Activated CD4-positive, alpha-beta T cell treated with anti-CD3 and anti-CD28 coated beads, Interleukin-2, Interleukin-6, amounts not matched to agents 100 ng/mL and 50 ng/mL, durations not matched to agents 16 hours and 8 hours (primary cell): Measurements from ENCODE around the gene IFRD1.

Experiments
- DNase-seq: peaks from one replicate; pipeline ENCODE4 v3.0.0-alpha.2; 2020

IFRD1 gene, protein sequence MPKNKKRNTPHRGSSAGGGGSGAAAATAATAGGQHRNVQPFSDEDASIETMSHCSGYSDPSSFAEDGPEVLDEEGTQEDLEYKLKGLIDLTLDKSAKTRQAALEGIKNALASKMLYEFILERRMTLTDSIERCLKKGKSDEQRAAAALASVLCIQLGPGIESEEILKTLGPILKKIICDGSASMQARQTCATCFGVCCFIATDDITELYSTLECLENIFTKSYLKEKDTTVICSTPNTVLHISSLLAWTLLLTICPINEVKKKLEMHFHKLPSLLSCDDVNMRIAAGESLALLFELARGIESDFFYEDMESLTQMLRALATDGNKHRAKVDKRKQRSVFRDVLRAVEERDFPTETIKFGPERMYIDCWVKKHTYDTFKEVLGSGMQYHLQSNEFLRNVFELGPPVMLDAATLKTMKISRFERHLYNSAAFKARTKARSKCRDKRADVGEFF

DNA sequence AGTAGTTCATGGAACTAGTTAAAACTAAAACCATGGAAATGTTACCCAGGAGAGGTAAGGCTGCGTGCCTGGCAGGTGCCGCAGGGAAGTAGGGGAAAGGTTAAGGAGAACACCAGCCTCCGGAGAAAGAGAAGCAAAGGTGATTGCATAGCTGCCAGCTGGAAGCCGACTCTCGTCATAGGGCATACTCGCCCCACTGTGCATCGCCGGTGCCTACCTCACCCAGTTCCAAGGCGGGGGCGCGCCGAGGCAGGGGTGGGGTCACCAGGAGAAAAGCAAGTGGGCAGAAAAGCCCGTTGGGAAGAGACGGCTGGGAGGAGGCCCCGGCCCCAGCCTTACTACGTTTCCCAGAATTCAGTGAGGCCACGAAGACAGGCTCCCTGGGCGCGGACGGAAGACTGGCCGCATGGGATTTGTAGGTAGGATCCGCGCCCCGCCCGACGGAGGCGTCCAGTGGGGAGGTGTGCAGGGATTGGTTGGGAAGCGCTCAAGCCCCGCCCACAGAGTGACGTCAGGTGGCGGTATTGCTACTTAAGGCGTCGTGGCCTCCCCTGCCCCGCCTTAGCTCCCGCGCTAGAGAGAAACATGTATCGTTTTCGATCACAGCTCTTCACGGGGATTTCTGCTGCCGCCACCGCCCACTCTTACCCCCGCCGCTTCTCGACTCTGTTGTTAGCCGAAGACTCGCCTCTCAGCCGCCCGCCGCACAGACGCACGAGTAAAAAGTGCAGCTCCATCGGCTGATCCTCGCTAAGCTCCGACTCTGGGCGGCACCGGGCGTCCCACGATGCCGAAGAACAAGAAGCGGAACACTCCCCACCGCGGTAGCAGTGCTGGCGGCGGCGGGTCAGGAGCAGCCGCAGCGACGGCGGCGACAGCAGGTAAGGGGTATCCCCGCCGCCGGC, at the start of gene IFRD1:
Gene IFRD1, plus strand, starts transcription at position 559 of the 905 bp plus-strand sequence. Its CDS starts 229 bp downstream, at position 788.
- DNase-seq: peak; percentile 98

DNA sequence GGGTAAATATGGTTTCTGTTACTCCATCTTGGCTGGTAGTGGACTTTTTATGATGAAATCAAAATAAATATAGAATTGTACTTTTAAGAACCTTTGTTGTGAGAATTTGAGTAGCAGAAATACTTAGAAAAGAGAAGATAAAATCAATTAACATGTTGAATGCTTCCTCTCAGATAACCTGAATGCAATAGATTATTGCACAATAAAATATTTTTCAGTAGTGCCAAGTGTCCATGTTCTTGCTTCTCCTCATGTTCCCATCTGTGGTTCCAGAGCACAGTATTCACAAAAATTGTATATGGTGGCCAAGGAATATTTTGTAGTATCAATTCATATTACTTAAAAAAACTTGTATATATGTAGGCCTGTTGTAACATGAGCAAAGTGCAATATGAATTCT, 45.9 kb upstream of the IFRD1 start:
- DNase-seq: no peak

DNA sequence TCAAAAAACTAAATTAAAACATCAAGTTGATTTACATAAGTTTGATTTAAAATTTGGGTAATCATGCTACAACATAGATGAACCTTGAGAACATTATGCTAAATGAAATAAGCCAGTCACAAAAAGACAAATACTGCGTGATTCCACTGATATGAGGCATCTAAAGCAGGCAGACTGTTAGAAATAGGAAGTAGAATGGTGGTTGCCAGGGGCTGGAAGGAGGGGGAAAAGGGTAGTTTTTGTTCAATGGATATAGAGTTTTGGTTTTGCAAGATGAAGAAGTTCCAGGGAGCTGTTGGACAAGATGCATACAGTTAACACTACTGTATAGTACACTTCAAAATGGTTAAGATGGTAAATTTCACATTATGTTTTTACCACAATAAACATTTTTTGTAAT, 45.0 kb upstream of the IFRD1 start:
- DNase-seq: no peak

DNA sequence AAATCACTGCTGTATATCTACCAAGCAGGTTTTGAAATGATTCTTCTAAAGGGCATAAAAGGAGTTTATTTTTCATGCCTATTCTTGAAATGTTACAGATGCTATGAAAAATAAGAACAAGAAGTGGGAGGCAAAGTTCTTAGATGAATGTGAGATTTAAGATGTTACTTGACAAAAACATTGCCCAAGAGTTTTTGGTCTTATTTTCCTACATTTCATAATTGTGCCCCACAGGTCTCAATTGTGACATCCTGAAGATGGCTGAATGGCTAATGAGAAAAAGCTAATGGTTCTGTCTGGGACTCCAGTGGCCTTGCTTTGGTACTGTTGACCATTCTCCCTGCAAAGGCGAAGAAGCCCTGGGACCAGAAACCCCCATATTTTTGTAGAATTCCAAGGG, 43.0 kb upstream of the IFRD1 start:
- DNase-seq: no peak

DNA sequence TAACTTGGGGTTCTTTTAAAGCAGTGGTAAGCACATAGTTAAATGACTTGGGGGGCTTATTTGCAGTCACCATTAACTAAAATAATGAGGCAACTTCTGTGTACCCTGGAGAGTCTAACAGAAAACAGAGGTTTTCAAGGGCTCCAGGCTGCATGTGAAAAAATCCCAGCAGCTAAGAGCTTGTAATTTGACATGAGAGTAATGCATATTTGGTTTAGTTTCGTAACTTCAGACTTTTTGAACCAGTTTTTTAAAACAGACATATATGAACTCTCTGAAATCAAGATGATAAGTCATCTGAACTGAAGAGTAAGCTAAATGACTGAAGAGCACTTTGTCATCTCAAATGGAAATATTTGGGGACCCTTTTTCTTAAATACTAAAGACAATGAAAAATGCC, 40.2 kb upstream of the IFRD1 start:
- no peak for DNase-seq

DNA sequence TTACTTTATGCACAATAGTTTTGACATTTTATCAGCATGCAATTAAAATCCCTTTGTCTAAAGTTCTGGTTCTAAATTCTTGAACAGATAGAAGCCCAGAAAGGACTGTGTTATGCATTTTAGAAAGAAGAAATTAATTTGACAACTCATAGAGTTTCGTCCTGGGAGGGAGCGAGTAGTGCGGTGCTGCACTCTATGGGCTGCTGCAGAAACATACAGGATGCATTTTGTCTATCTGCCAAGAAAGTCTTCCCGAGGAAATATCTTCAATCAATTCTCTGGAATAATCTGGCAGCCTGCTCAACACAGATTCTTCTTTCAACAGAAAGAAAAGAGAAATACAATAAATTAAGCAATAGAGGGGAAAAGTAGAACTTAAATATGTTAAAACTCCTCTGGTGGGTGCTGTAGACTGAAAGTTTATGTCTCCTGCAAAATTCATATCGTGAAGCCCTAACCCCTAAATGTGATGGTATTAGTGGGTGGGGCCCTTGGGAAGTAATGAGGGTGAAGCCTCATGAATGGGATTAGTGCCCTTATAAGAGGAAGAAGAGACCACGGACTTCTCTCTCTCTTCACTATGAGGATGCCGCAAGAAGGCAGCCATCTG, 39.0 kb upstream of the IFRD1 start:
- no peak for DNase-seq

DNA sequence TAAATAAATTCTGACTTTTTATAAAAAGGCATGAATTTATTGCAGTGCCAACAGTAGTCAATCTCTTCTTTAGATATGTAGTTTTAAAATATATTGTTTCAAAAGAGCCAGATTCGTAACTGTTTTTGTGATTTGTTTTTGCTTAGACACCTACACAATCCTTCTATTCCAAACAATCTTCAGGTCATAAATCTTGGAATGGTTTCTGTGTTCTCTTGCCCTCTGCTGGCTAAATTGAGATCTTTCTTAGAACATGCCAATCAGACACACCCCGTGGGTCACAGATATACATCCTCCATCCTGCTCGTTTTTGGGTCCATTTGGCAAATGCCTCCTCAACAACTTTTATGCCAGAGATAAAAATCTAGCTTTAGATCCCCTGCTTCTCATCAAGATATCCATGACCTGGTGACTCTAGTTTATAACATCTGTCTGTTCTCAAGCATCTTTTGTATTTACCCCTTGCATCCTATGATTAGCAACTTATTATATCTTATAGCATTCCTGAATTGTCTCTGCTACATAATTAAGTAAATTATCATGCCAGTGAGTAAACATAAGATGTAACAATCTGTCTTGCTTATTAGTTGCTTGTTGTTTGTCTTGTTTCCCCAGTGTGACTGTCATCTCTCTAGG, 35.3 kb upstream of the IFRD1 start:
- peak; percentile 23 for DNase-seq

DNA sequence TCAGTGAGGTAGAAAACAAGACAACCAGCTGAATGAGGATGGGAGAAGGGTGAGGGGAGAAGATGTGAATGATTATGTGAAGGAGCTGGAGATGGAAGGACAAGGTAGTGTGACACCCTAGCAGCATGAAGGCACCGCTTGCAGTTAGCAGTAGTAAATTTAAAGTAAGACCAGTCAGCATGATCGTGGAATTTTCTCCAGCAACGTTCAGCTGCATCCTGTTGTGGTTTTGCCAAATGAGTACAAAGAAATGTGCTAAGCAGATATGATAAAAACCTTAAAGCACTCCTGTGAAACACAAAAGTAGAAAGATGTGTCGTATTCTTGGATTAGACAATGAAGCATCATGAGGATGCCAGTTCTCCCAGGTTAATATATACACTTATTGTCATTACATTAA, 34.1 kb upstream of the IFRD1 start:
- DNase-seq: no peak

DNA sequence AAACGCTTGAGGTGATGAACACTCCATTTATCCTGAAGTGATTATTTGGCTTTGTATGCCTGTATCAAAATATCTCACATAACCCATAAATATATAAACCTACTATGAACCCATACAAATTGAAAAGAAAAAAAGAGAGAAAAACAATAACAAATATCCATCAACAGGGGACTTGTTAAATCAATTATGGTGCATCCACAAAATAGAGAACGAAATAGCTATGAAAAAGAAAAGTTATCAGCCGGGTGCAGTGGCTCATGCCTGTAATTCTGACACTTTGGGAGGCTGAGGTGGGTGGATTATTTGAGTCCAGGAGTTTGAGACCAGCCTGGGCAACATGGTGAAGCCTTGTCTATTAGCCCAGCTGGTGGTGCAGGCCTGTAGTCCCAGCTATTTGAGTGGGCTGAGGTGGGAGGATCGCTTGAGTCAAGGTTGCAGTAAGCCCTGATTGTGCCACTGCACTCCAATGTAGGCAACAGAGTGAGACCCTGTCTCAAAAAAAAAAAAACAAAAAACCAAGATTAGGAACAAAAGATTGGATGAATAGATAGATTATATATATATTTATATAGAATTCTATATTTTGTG, 30.6 kb upstream of the IFRD1 start:
- DNase-seq: no peak

DNA sequence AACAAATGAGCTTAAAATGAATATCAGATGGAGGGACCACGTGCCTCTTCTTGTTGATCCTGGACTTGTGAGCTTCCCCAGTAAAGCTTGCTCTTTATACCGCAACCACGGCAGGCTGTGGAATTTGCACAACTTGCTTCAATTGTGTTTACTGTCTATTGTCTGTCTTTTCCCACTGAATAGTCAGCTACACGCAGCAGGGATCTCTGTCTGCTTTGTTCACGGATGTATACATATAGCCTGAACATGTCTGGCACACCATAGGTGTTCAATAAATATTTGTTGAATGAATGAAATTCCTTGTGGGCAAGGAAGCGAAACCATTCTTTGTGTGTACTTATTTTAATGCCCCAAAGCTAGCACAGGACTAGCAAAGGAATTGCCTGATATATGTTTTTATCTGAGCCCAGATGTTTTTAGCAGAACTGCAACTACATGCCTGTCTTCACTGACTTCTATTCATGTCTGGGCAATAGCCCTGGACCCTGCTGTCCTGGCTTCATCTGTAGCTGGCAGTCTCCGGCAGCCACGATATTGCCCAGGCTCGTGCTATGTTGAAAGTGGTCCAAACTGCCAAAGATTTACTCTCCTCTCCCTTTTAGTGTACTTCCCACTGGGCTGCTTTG, 29.9 kb upstream of the IFRD1 start:
- DNase-seq: no peak

DNA sequence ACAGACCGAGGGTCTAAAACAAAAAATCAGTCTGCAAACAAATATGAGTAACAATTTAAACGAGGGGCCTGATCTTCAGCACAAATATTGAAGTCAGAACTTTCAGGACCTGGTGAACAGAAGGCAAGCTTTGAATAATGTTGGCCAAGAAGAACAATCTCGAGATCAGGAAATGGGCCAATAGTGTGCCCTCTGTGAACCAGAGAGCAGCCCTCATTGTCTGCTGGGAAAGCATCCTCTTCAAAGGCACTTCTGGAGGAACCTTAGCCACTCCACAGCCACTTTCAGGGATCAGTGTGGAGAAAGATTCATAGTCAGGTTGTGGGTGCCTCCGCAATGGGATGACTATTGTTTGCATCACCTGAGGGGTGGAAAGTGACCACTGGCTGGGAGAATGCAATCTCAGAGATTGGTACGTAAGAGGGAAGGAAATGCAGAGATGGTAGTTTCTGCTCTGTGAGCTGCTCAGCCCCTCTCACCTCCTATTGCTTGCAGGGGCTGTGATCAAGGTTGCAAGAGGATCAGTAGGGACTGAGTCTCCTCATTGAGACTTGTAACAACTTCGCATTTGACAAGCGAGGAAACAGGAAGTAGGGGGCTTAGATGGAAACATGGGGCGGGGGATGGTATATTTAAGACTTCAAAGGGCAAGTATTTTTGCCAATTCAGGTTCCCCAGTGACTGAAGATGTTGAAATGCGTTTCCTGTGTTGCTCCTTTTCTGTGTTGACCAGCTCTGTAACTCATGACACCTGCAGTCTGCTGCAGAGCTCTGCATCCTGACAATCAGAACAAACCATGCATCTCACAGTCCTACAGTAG, 28.4 kb upstream of the IFRD1 start:
- DNase-seq: peak; percentile 16

DNA sequence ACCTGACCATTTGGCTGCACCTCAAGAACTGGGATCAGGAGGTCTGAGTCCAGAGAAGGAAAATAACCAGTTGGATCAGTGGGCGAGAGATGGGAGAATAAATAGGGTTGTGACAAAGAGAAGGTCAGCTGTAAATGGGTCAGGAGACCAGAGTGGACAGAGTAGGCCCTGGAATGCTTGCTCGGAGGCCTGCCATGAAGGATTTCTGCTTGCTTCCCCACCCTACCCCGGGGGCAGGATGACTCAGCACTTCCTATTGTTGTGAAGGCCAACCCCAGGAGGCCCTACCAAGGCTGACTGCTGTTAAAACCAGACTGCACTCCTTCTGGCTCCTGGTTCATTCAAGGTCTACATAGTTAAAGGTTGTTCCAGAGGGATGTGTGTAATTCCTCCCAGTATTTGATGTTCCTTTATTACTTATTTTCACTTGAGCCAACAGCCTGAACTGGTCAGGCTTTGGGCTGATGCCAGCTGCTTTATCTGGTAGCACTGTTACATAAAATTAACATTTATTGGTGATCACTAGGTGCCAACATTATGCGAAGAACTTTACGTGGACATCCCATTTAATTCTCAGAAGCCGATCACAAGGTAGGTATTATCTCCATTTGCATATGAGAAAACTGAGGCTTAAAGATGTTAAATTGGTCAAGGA, 27.3 kb upstream of the IFRD1 start:
- DNase-seq: peak; percentile 33

DNA sequence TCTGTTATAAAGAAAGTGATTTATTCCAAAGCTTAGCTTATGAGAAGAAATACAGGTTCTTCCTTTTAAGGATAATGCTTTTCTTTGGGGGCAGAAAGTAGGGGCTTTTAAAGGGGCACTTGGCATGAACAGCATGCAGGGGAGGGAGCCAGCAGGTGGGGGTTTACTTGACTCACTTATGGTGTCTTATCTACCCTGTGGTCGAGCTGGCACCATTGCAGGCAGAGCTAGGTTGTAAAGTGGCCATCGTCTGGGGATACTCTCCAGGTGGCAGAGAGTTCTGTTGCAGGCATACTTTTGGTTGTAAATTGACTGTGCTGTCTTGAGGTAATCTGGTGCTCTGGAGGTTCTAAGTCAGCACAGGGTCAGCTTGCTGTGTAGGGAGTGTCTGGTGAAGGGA, 26.3 kb upstream of the IFRD1 start:
- DNase-seq: no peak

DNA sequence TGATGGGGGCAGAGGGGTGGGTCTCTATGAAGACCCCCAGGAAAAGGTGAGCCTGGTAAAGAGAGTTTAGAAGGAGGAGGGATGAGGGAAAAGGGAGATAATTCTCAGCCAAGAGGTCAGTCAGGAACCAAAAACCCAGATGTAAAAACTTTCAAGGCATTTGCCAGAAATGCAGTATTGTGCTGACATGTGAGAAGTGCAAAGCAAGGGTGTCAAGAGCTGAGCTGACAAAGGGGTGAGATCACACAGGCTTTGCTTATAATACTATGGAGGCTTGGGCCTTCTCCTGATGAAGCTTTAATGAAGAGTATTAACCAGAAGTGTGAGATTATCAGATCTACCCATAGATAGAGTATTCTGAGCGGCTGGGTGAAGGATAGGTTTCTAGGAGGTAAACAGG, 22.3 kb upstream of the IFRD1 start:
- no peak for DNase-seq

DNA sequence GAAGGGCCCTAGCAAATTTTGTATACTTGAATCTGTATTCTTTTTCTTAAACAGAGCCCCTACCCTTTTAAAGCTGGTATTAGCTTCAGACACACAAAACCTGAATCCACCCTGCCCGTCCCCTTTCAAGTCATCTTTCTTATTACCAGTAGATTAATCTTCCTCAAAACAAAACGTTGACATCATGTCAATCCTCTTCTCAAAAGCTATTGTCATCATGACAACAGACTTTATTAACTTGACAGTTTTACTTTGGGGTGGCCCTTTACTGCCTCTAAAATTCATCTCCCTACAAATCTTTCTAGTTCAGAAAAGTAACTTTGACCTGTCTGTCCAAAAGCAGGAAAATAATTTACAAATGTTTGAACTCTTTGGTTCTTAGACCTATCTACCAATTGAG, 21.5 kb upstream of the IFRD1 start:
- no peak for DNase-seq

DNA sequence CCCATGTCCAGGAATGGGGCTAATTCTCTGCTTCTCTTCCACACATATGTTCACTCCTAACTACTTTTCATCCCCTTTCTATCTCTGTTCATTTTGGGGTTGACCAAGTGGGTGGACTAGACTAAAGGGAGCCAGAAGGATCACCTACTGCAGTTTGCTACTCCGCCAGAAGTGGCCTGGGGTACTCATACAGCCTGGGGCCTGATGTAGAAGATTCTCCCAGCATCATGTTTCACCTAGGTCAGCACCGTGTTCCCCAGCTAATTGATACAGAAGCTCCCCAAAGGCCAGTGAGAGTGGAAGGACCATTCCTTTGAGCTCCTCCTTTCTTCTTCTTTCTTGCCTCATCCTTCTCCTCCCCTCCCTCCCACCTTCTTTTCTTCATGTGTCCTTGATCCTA, 19.6 kb upstream of the IFRD1 start:
- DNase-seq: no peak

DNA sequence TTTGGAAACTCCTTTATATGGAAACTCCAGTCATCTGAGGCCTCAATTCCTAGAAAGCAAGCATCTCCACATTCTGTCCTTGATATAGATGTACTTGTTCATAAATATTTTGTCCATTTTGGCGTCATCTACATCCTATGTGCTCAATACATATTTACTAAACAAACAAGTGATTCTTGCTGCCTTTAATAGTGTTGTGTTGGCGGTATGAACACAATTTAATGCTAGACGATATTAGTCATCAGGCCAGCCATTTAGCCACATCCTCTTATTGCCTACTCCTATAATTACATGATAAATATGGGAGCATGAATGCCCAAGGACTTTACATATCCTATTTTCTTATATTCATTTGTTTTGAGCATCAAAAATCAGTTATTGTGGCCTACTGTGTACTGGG, 18.5 kb upstream of the IFRD1 start:
- DNase-seq: no peak

DNA sequence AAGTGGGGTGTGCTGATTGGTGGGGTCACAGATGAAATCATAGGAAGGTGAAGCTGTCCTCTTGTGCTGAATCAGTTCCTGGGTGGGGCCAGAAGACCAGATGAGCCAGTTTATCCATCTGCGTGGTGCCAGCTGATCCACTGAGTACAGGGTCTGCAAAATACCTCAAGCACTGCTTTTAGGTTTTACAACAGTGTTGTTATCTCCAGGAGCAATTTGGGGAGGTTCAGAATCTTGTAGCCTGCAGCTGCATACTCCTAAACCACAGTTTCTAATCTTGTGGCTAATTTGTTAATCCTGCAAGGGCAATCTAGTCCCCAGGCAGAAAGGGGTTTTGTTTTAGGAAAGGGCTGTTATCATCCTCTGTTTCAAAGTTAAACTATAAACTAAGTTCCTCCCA, 17.0 kb upstream of the IFRD1 start:
- DNase-seq: no peak

DNA sequence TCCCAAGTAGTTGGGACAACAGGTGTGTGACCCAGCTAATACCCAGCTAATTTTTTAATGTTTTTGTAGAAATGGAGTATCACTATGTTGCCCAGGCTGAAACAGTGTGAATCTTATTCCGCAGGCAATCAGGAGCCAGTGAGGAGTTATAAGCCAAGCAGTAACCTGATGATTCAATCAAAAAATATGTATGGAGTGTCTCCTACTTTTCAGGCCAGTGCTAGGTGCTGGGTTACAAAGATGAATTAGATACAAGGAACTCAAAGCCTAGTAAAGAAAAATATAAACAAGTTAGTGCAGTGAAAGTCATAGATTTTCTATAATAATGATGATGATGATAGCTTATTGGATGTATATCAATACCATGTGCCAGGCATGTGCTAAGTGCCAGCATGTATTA, 13.2 kb upstream of the IFRD1 start:
- DNase-seq: no peak

DNA sequence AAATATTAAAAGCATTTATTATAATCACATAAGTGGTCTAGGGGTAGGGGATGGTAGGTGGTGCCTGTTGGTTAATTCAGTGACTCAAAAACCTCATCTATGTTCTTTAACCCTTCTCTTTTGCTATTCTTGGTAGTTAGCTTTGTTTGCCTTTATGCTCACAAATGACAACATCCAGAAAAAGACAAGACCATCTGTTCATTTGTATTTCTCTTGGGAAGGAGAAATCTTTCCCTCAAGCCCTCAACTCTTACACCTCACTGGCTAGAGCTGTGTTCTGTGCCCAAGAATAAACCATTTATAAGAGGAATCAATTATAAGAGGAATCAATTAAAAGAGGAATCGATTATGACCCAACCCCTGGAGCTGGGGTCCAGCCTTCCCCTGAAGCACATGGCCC, 10.8 kb upstream of the IFRD1 start:
- no peak for DNase-seq

DNA sequence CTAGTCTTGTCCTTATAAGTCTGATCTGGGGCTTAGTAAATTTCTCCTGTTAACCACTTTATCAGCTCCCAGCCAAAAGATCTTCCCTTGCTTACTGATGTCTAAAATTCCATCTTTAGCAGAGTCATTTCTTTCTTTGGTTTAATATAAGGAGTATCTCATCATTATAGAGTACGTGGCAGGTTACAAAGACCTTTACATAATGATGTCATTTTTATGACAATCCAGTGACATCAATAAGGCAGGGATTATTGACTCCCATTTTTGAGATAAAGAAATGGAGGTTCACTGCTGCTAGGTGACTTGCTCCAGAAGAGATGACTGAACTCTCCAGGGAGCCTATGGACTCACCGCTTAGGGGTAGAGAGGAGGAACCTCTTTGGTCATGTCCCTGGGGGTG, 8.1 kb upstream of the IFRD1 start:
- no peak for DNase-seq
